HFFc6 (cell line): Measurements from ENCODE around the gene MAB21L1. TPM values are rescaled to one million over a fixed set of nuclear protein-coding genes. Genes with fewer than 3 reads are reported as not detected.
A peak's percentile ranks its signal among the peaks of the same experiment; 100 is the strongest.

ENCODE experiments used
- DNase-seq: peaks from one replicate; pipeline ENCODE4 v3.0.0-alpha.2; 2018
- H3K27ac Mint-ChIP-seq: 2 replicates; pipeline ENCODE4 v1.8.0; 2020; ENCODE audit warnings: mild to moderate bottlenecking, mixed read lengths
- H3K27me3 Mint-ChIP-seq: 2 replicates; pipeline ENCODE4 v1.8.0; 2021; ENCODE audit warnings: mild to moderate bottlenecking, moderate library complexity, mixed read lengths; ENCODE audit not compliant: insufficient read depth
- H3K36me3 Mint-ChIP-seq: 2 replicates; pipeline ENCODE4 v1.8.0; 2021; ENCODE audit warnings: low read depth, mixed read lengths
- H3K4me1 Mint-ChIP-seq: 2 replicates; pipeline ENCODE4 v1.8.0; 2020; ENCODE audit warnings: low read depth, mixed read lengths
- H3K4me3 Mint-ChIP-seq: 2 replicates; pipeline ENCODE4 v1.8.0; 2020; ENCODE audit warnings: mild to moderate bottlenecking, moderate library complexity, mixed read lengths
- H3K9me3 Mint-ChIP-seq: 2 replicates; pipeline ENCODE4 v1.8.0; 2020; ENCODE audit warnings: mild to moderate bottlenecking, mixed read lengths
- CTCF ChIP-seq: fragments of 200-600 bp; sonication (generic); IDR thresholded peaks from 2 replicates; pipeline ENCODE4 v1.5.0; 2021; ENCODE audit warnings: antibody characterized with exemption, mild to moderate bottlenecking
- total RNA-seq, 6 experiments: library from RNA; stranded (reverse); fragmentation: NEBNext Ultra II Directional; extraction: Animal tissue kit (Norgen Biotek cat#: 25700); gene quantifications; 2 replicates in 1 of 6; 3 replicates in 5 of 6; pipeline ENCODE4 v1.2.3, GENCODE V29; 2021

MAB21L1 gene
- total RNA-seq, 6 experiments from 2014 or later: 40.1 to 49.0 (median 44.8) TPM

GRCh38 chr13:35470671-35471661 lies 5.5 kb downstream of the MAB21L1 start:
- Mint-ChIP-seq H3K9me3 (peaks cover 8% of the 10 kb centered on the region), H3K27me3 (peaks cover 10% of the 10 kb centered on the region), H3K27ac (peak overlapping the region; percentile 95), H3K4me1 (peaks cover 26% of the 10 kb centered on the region), H3K4me3 (peak overlapping the region; percentile 92), H3K36me3 (peaks cover 46% of the 10 kb centered on the region)
- peak; percentile 74 for DNase-seq
- no peak for TF ChIP-seq CTCF

GRCh38 chr13:35469806-35470525 lies 6.5 kb downstream of the MAB21L1 start:
- Mint-ChIP-seq H3K9me3 (peaks cover under 1% of the 10 kb centered on the region; the same call in 1 of the 2 replicates), H3K4me1 (peaks cover 26% of the 10 kb centered on the region), H3K36me3 (peaks cover 36% of the 10 kb centered on the region), H3K27me3 (peaks cover 4% of the 10 kb centered on the region; the same call in 1 of the 2 replicates), H3K27ac (peak overlapping the region; percentile 95), H3K4me3 (peak overlapping the region; percentile 92)
- DNase-seq: no peak
- no peak for TF ChIP-seq CTCF

DNA sequence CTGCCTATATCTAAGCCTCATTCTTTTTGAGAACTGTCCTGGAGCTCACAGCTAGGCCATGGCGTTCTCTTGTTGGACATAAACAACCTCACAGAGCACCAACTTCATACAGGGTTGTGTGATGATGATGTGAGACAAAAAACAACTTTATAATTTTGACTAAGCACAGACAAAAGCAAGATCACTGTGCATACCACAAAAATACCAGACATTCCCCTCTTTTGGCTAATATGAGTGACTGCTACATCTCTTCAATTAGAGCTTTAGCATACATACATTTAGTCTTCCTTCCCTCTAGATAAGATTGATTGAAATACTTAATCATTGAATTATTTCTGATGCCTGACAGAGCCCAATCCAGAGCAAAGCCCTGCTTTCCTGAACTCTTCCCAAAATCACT lies 8.3 kb downstream of the MAB21L1 start:
- Mint-ChIP-seq H3K9me3 (no peaks in the 10 kb centered on the region), H3K36me3 (peaks cover 20% of the 10 kb centered on the region), H3K4me3 (peak overlapping the region; percentile 63), H3K27ac (peak overlapping the region; percentile 77), H3K4me1 (peaks cover 26% of the 10 kb centered on the region), H3K27me3 (no peaks in the 10 kb centered on the region; the same call in 1 of the 2 replicates)
- DNase-seq: peak; percentile 47
- TF ChIP-seq CTCF: no peak

GRCh38 chr13:35465371-35465770 lies 11.1 kb downstream of the MAB21L1 start:
- Mint-ChIP-seq H3K27ac (no peak overlapping the region), H3K36me3 (no peaks in the 10 kb centered on the region), H3K4me1 (peaks cover 28% of the 10 kb centered on the region), H3K4me3 (no peak overlapping the region), H3K27me3 (no peaks in the 10 kb centered on the region; the same call in 1 of the 2 replicates), H3K9me3 (no peaks in the 10 kb centered on the region)
- no peak for TF ChIP-seq CTCF
- no peak for DNase-seq

GRCh38 chr13:35460061-35460460 lies 16.4 kb downstream of the MAB21L1 start:
- Mint-ChIP-seq H3K4me1 (peaks cover 16% of the 10 kb centered on the region), H3K9me3 (no peaks in the 10 kb centered on the region), H3K36me3 (no peaks in the 10 kb centered on the region), H3K27ac (no peak overlapping the region; the same call in 1 of the 2 replicates), H3K4me3 (no peak overlapping the region), H3K27me3 (no peaks in the 10 kb centered on the region)
- no peak for TF ChIP-seq CTCF
- DNase-seq: no peak
